Brain microvascular endothelial cell (primary cell): Measurements from ENCODE around the gene SEZ6L2.
A peak's percentile ranks its signal among the peaks of the same experiment; 100 is the strongest.

Source experiments
- DNase-seq: peaks from one replicate; pipeline ENCODE4 v3.0.0-alpha.2; 2020
- H3K27ac ChIP-seq: fragments of 250-450 bp; sonication (Bioruptor Pico); 2 replicates; pipeline ENCODE4 v1.5.1; 2020; ENCODE audit warnings: mild to moderate bottlenecking, moderate library complexity
- H3K27me3 ChIP-seq: fragments of 250-450 bp; sonication (Bioruptor Pico); replicated peaks from 2 replicates; pipeline ENCODE4 v1.5.1; 2020; ENCODE audit warnings: mild to moderate bottlenecking
- H3K36me3 ChIP-seq: fragments of 250-450 bp; sonication (Bioruptor Pico); replicated peaks from 2 replicates; pipeline ENCODE4 v1.5.1; 2020; ENCODE audit warnings: mild to moderate bottlenecking
- H3K4me3 ChIP-seq: 2 replicates; pipeline ENCODE4 v1.5.1; 2011; ENCODE audit warnings: low read depth, mild to moderate bottlenecking, control low read depth, low read length, moderate library complexity
- in situ Hi-C: cut with HindIII; loops from 2 replicates; pipeline ENCODE4 v1.10.0; 2017; ENCODE audit warnings: low sequenced_read_pairs, low pct_ligation_motif_present
- TF ChIP-seq, protein P1 (sequence below): IDR thresholded peaks from 2 replicates; pipeline ENCODE4 v1.5.1; 2011; ENCODE audit warnings: low read depth, mild to moderate bottlenecking, moderate library complexity, low read length, control low read depth, inconsistent platforms; ENCODE audit errors: missing control alignments

SEZ6L2 gene

DNA sequence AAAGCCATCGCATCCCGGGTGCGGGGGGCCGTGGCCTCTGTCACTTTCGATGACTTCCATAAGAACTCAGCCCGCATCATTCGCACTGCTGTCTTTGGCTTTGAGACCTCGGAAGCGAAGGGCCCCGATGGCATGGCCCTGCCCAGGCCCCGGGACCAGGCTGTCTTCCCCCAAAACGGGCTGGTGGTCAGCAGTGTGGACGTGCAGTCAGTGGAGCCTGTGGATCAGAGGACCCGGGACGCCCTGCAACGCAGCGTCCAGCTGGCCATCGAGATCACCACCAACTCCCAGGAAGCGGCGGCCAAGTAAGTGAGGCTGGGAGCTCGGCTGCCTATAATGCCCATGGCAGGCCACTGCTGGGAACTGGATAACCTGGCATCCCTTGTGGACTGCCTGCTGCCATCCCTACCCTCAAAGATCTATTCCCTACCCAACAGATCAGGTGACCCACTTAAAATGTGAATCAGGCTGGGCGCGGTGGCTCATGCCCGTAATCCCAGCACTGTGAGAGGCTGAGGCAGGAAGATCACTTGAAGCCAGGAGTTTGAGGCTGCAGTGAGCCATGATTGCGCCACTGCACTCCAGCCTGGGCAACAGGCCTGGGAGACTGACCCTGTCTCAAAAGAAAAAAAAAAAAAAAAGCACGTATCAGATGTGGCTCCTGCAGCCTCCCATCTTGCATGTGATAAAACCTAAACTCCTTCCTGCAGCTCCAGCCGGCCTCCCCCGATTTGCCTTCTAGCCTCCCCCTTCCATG, 54.6 kb downstream of the SEZ6L2 start:
- no peak overlapping the region for H3K4me3 ChIP-seq
- no peak overlapping the region for H3K27ac ChIP-seq
- H3K27me3 ChIP-seq, result no peaks in the 10 kb centered on the region
- H3K36me3 ChIP-seq, result peaks cover 81% of the 10 kb centered on the region
- no peak for DNase-seq
- TF ChIP-seq, protein P1, sequence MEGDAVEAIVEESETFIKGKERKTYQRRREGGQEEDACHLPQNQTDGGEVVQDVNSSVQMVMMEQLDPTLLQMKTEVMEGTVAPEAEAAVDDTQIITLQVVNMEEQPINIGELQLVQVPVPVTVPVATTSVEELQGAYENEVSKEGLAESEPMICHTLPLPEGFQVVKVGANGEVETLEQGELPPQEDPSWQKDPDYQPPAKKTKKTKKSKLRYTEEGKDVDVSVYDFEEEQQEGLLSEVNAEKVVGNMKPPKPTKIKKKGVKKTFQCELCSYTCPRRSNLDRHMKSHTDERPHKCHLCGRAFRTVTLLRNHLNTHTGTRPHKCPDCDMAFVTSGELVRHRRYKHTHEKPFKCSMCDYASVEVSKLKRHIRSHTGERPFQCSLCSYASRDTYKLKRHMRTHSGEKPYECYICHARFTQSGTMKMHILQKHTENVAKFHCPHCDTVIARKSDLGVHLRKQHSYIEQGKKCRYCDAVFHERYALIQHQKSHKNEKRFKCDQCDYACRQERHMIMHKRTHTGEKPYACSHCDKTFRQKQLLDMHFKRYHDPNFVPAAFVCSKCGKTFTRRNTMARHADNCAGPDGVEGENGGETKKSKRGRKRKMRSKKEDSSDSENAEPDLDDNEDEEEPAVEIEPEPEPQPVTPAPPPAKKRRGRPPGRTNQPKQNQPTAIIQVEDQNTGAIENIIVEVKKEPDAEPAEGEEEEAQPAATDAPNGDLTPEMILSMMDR, result no peak
- in situ Hi-C loops, result no loop called here

DNA sequence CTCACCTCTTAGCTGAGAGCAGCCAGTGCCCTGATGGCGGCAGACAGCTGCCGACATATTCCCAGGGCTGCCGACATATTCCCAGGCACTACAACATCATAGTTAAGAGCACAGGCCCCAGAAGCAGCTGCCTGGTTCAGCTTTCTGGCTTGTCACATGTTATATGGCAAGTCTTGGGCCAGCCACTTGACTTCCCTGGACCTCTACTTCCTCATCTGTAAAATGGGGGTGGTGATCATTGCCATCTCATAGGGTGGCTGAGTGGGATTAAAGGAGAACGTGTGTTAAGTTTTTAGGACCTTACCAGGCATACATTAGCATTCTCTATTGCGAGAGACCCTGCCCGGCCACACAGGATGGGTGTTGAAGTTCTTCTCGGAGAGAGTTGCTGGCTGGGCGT, 55.4 kb downstream of the SEZ6L2 start:
- no peaks in the 10 kb centered on the region for H3K27me3 ChIP-seq
- in situ Hi-C loops, result no loop called here
- no peak overlapping the region for H3K4me3 ChIP-seq
- H3K27ac ChIP-seq, result no peak overlapping the region
- H3K36me3 ChIP-seq, result peaks cover 86% of the 10 kb centered on the region
- DNase-seq, result no peak
- TF ChIP-seq, protein P1, result no peak

DNA sequence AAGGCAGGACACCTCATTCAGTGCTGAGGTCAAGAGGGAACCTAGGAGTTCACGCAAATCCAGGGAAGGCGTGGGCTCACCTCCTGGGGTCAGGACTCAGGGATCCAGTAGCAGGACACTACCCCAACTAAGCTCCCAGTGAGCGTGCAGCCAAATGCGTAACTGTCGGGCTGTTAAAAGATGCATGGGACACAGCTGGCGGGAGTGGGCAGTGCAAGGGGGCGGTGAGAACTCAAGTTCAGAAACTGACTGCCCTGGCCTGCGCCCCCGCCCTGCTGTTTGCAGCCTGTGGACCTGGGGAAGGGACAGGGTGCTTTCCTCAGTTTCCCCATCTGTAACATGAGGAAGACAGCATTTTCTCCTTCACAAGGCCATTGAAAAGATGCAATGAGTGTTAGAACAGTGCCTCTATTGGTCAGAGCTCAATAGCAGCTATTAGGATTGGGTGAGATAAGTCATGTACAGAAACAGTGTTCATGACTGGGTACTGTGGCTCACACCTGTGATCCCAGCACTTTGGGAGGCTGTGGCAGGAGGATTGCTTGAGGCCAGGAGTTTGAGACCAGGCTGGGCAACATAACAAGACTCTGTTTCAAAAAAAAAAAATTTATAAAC, 56.5 kb downstream of the SEZ6L2 start:
- Histone ChIP-seq H3K36me3 (peaks cover 86% of the 10 kb centered on the region), H3K27ac (no peak overlapping the region), H3K4me3 (no peak overlapping the region), H3K27me3 (no peaks in the 10 kb centered on the region)
- in situ Hi-C loops, result no loop called here
- DNase-seq, result no peak
- TF ChIP-seq, protein P1, result peak; percentile 9

DNA sequence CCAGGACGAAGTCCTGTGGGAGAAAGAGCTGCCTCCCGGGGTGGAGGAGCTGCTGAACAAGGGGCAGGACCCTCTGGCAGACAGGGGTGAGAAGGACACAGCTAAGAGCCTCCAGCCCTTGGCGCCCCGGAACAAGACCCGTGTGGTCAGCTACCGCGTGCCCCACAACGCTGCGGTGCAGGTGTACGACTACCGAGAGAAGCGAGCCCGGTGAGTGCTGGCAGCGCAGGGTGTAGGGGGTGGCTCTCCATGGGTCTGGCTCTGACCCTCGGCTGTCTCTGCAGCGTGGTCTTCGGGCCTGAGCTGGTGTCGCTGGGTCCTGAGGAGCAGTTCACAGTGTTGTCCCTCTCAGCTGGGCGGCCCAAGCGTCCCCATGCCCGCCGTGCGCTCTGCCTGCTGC, 57.7 kb downstream of the SEZ6L2 start:
- TF ChIP-seq, protein P1, result no peak
- Histone ChIP-seq H3K27ac (no peak overlapping the region), H3K36me3 (peaks cover 86% of the 10 kb centered on the region), H3K27me3 (no peaks in the 10 kb centered on the region), H3K4me3 (no peak overlapping the region)
- in situ Hi-C loops, result no loop called here
- DNase-seq, result no peak

DNA sequence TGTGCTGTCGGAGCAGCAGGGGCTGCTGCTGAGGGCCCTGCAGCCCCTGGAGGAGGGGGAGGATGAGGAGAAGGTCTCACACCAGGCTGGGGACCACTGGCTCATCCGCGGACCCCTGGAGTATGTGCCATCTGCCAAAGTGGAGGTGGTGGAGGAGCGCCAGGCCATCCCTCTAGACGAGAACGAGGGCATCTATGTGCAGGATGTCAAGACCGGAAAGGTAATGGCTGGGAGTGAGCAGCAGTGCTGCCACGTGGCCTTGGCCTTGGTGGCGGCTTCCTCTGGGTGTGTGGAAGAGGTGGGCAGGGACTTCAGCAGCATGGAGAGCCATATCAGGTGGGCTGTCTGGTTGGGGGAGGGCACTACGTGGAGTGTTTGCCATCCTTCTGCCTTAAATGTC, 59.1 kb downstream of the SEZ6L2 start:
- H3K4me3 ChIP-seq, result no peak overlapping the region
- in situ Hi-C loops, result no loop called here
- H3K36me3 ChIP-seq, result peaks cover 83% of the 10 kb centered on the region
- no peak for DNase-seq
- no peak overlapping the region for H3K27ac ChIP-seq
- TF ChIP-seq, protein P1, result no peak
- no peaks in the 10 kb centered on the region for H3K27me3 ChIP-seq
